Adrenal gland (tissue), 5 donors: Measurements from ENCODE around the gene MCM5.

Source experiments
- POLR2A ChIP-seq, 2 donors: fragments of 450-650 bp; IDR thresholded peaks; one replicate each; pipeline ENCODE4 v1.6.1; 2017; ENCODE audit warnings: antibody characterized with exemption in 2 of 2, mild to moderate bottlenecking in 2 of 2, moderate library complexity in 1 of 2
- TF ChIP-seq, protein P1 (sequence below), 6 experiments: fragments of 450-650 bp in 4 of 6; fragments of 200-600 bp in 2 of 6; sonication (generic) in 1 of 6; IDR thresholded peaks; 1 replicate in 5 of 6; 2 replicates in 1 of 6; pipeline versions ENCODE4 v1.5.1 to v1.8.0; 2016 to 2021; ENCODE audit warnings: antibody characterized with exemption in 6 of 6, mild to moderate bottlenecking in 2 of 6, moderate library complexity in 1 of 6
- donor health status: DM: no; HTN: no; CAD: no.

DNA sequence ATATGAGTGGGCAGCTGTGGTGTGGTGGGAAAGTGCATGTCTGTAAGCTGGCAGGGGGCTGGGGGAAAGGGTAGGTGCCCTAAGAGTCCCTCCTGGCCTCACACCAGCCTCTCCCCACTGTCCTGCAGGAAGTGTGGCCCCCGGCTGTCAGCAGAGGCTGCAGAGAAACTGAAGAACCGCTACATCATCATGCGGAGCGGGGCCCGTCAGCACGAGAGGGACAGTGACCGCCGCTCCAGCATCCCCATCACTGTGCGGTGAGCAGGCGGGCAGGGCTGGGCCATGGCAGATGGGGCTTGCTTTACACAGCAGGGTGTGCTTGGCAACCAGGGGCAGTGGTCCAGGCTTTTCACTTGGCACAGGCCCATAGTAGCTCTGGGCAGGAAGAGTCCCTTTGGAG, 19.8 kb downstream of the MCM5 start:
- TF ChIP-seq, protein P1, sequence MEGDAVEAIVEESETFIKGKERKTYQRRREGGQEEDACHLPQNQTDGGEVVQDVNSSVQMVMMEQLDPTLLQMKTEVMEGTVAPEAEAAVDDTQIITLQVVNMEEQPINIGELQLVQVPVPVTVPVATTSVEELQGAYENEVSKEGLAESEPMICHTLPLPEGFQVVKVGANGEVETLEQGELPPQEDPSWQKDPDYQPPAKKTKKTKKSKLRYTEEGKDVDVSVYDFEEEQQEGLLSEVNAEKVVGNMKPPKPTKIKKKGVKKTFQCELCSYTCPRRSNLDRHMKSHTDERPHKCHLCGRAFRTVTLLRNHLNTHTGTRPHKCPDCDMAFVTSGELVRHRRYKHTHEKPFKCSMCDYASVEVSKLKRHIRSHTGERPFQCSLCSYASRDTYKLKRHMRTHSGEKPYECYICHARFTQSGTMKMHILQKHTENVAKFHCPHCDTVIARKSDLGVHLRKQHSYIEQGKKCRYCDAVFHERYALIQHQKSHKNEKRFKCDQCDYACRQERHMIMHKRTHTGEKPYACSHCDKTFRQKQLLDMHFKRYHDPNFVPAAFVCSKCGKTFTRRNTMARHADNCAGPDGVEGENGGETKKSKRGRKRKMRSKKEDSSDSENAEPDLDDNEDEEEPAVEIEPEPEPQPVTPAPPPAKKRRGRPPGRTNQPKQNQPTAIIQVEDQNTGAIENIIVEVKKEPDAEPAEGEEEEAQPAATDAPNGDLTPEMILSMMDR (IDR thresholded peaks at IDR 0.05), result no peak
- no peak for TF ChIP-seq POLR2A (IDR thresholded peaks at IDR 0.05)
